HG02852 (cell line): ENCODE data around the gene CNOT1.

ENCODE experiments used
- ATAC-seq: cut with Tn5 transposase; IDR thresholded peaks from one replicate; pipeline ENCODE4 v1.9.1; 2021; ENCODE audit warnings: mild to moderate bottlenecking, moderate library complexity; ENCODE audit not compliant: unreplicated experiment

The CNOT1 gene

DNA sequence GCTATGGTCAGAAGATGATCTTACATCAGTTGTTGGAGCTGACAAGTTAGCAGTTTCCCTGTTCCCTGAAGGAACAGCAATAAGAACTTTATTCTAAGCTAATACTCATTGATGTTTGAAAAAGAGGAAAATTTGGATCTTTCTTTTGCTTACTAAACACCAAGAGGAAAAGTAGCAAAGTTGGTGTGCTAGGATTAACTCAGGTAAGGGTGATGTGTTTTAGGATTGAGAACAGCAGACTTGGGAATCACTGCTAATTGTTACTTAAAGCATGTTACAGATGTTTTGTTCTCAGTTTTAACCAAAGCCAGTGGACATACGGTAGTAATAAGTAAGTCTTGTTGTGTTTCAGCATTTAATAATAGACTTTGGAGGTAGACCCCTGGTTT lies 110.7 kb downstream of the CNOT1 start:
- ATAC-seq: no peak

- ATAC-seq: peak; percentile 46
These were observed 111.3 kb downstream of the CNOT1 start for GRCh38 chr16:58518083-58518979.

DNA sequence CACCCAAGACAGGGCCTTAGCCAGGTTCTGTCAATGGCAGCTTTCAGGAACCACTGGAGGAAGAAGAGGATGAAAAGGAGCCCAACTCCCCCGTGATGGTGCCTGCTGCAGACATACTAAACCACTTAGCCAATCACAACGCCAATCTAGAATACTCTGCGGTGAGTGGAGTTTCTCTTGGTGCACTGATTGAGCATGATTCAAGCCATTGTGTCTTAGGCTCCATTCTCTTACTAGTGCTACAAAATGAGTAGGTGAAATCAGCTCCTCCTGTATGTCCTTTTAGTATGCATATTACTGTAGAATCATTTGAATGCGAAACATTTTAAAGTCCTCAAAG lies 112.9 kb downstream of the CNOT1 start:
- ATAC-seq: no peak

DNA sequence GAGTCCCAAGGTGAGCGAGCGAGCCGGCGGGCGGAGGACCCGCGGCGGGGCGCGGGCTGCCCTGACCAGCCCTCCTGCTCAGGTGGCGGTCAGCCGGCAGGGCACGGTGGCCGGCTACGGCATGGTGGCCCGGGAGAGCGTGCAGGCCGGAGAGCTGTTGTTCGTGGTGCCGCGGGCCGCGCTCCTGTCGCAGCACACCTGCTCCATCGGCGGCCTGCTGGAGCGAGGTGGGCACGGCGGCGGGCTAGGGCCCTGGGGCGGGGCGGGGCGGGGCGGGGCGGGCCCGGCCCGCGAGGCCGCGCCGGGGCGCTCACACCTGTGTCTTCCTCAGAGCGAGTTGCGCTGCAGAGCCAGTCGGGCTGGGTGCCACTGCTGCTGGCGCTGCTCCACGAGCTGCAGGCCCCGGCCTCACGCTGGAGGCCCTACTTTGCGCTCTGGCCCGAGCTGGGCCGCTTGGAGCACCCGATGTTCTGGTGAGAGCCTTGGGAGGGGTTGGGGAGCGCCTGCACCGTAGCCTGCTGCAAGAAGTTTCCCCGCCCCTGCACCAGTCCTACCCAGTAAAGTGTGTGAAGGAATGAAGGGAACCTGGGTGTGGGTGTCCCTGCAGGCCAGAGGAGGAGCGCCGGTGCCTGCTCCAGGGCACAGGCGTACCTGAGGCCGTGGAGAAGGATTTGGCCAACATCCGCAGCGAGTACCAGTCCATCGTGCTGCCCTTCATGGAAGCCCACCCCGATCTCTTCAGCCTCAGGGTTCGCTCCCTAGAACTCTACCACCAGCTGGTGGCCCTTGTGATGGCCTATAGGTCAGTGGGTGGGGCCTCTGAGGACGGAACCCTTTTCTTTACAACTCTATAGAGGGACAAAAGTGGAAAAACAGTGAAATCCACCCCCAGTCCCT lies 113.5 kb downstream of the CNOT1 start:
- peak; percentile 41 for ATAC-seq

- peak; percentile 72 for ATAC-seq
These were observed 114.3 kb downstream of the CNOT1 start, which contains the start of gene SETD6 for GRCh38 chr16:58515125-58515870. SETD6 (plus strand) TSS chr16:58515517; CDS start chr16:58515538, 21 bp downstream.

DNA sequence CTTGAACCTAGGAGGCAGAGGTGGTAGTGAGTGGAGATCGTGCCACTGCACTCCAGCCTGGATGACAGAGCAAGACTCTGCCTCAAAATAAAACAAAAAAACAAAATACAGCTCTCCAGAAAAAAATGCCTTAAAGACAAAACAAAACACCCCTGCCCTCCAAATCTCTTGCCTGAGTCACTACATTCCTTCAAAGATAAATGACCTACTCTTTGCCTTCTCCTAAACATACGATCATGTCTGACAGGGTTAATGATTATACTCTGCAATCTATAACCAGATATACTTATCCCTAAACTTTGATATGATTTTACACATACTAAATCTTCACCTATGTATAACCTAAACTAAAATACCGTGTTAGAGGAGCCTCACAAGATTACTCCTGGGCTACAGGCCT lies 115.8 kb downstream of the CNOT1 start:
- no peak for ATAC-seq

GRCh38 chr16:58511933-58512815 lies 117.5 kb downstream of the CNOT1 start:
- ATAC-seq: peak; percentile 35

GRCh38 chr16:58510776-58511628 lies 118.6 kb downstream of the CNOT1 start:
- no peak for ATAC-seq

DNA sequence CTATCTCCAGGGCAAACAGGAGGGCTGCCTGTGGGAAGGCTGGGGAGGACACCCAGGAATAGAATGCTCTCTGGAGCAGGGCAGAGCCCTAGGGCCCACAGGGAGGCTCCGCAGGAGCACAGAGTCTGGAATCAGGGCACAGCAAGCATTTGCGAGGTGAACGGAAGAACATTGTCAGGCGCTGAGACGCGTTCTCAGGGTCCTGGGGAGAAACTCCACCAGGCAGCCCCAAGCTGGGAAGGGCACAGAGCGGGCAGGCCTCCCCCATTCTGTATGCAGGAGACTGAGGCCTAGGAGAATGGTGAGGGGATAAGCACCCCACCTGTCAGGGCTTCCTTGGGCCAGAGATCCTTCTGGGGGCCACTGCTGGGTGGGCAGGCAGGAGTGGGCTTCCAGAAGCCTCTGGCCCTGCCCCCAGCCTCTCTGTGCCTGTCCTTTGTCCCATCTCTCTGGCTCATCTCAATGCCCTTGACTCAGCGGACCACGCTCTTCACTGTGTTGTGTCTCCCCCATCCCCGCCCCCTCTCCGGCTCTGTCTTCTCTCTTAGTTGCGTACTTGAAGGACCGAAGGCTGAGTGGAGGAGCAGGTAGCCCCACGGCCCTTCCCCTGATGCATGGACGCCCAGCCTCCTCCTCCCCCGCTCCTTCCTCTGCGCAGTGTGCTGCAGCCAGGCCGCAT lies 119.4 kb downstream of the CNOT1 start:
- ATAC-seq: no peak

DNA sequence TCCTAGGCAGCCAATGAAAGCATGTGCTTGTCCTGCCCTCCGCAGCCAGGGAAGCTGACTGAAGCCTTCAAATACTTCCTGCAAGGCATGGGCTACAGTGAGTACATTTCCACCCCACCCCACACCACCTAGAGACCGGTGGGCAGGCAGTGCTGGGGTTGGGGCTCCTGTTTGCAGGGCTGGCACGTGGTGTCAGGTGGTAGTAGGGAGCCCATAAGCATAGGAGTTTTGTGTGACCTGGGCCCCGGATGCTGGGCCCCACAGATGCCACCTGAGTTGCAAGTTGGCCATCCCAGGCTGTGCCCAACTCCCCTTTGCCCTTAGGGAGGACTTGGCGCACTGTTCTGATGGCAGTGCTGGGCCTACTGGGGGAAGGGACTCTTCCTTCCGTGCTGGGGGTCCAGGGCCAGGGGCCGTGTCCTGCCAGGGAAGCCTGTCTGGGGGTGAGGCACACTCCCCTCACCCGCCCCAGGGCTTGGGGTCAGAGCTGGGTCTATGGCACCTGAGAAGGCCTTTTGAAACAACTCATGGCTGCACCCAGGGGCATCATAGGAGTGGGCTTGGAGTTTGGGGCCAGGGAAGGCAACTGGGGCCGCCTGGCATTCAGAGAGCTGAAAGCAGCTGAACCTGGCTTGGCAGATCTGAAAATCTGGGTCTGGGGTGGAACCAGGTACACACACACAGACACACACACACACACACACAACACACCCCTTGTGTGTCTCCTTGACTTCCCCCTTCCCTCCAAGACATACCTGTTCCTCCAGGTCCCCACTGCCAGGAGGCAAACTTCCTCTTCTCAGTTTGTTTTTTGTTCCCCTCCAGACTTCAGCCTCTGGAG lies 120.2 kb downstream of the CNOT1 start:
- ATAC-seq: no peak

- ATAC-seq: no peak
These were observed 120.9 kb downstream of the CNOT1 start for GRCh38 chr16:58508671-58509251.

DNA sequence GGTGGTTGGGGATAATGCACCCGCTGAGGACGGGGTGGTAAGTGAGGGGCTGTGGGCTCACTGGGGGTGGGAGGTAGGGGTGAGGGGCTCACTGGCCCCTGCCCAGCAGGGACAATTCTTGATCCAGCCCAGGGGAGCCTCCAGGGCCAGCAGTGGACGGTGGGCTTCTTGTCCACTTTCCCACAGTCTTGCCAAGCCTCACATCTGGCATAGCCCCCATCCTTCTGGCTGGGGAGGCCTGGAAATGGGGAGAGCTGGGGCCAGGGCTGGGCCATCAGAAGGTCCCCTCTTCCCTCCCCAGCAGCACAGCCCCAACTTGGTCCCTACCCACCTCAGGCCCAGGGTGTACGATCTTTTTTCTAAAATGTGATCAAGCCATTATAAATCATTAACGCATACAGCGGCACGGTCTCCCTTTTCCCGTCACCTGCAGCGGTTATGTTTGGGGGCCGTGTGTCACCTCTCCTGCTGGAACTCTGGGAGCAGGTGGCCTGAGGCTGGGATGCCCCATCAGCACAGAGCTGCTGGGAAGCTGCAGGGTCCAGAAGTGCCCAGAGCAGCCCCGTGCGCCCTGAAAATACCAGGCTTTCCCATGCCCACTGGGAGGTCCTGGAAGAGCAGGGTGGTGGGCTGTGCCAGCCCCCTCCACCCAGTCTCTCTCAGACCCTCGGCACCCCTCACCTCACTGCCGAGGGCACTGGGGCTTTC lies 121.5 kb downstream of the CNOT1 start:
- ATAC-seq: no peak

DNA sequence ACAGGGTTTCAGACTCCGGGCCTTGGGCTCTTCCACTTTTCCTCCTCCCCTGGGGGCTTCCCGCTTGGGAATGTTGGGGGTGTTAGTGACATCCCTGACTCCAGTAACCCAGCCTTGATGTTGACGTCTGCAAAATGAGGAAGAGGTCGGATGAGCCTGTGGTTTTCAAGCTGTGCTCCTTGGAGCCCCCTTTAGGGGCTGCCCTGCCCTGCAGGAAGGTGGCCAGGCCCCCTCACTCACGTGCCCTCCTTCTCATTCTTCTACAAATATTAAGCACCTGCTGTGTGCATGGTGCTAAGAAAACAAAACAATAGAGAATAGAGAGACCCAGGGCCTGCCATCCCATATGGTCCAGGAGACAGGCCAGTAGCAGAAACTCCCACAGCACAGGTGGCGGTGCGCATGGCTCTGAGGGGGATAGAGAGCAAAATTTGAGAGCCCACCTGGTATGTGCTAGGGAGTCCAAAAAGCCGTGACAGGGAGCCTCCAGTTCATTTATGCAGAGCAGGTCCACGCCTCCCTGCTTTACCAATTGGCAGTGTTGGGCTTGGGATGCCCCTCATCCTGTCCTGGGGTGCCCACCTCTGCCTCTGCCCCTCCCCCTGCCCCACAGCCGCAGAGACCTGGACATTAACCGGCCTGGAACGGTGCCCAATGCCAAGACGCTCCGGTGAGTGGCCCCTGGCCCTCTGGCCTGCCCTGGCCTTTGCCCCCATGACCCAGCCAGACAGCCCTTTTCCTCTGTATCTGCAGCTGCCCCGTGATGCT lies 122.2 kb downstream of the CNOT1 start:
- no peak for ATAC-seq

DNA sequence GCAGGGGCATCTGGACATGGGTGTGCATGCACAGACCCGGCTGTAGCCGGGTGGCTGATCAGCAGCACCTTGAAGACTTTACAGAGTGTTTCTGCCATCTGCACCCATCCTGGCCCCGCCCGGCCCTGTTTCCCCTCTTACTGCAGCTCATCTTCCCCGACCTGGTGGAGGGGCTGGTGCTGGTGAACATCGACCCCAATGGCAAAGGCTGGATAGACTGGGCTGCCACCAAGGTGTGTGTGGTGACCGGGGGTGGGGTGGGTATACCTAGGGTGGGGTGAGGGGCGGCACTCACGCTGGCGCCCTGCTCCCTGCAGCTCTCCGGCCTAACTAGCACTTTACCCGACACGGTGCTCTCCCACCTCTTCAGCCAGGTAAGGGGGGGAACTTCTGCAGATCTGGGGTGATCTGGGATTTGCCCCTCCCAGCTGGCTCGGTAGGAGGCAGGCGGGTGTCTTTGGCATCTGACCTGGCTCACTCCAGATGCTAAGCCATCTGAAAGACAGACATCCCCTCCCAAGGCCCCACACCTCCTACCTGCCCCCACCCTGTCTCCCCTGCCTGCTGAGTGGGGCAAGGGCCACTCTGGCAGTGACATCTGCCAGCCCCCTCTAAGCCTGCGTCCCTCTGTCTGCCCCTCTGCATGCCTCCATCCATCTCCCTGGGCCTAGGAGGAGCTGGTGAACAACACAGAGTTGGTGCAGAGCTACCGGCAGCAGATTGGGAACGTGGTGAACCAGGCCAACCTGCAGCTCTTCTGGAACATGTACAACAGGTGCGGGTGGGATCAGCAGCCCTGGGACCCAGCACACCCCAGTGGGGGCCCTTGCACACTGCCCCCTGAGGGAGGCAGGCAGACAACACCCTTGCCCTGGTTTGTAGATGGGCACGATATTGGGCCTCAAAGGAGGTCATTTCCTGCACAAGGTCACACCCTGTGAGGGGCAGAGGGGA lies 123.1 kb downstream of the CNOT1 start:
- ATAC-seq: no peak
